Measurements from ENCODE around the gene DENND5A. TPM values are rescaled to one million over a fixed set of nuclear protein-coding genes. Genes with fewer than 3 reads are reported as not detected.

DENND5A gene
- total RNA-seq, 1 donor from 2014 or later = 76.0 TPM

DNA sequence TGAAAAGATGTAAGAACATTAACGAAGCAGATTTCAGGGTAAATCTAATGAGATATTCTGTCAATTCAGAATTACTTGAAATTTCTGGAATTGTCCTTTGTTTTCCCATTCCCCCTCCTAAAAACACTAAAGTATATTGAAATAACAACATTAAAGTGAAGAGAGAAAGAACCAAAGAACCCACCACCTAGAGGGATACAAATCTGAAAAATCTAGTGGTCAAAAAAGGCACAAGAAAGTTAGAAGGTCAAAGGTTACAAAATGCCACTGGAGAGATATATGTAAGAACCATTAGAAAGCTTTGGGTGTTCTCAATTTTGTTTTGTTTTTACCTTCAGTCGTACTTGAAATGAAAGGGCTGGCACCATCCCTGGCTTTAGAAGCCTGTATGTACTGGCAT, 57.9 kb downstream of the DENND5A start:
- Mint-ChIP-seq H3K27ac (no peak overlapping the region), H3K9me3 (no peaks in the 10 kb centered on the region), H3K4me3 (no peak overlapping the region), H3K4me1 (ENCODE audit: unreplicated experiment) (peaks cover 31% of the 10 kb centered on the region), H3K27me3 (no peaks in the 10 kb centered on the region), H3K36me3 (peaks cover 4% of the 10 kb centered on the region)
- DNase-seq (ENCODE audit: extremely low spot score, unreplicated experiment) = no peak
- TF ChIP-seq, protein P1, sequence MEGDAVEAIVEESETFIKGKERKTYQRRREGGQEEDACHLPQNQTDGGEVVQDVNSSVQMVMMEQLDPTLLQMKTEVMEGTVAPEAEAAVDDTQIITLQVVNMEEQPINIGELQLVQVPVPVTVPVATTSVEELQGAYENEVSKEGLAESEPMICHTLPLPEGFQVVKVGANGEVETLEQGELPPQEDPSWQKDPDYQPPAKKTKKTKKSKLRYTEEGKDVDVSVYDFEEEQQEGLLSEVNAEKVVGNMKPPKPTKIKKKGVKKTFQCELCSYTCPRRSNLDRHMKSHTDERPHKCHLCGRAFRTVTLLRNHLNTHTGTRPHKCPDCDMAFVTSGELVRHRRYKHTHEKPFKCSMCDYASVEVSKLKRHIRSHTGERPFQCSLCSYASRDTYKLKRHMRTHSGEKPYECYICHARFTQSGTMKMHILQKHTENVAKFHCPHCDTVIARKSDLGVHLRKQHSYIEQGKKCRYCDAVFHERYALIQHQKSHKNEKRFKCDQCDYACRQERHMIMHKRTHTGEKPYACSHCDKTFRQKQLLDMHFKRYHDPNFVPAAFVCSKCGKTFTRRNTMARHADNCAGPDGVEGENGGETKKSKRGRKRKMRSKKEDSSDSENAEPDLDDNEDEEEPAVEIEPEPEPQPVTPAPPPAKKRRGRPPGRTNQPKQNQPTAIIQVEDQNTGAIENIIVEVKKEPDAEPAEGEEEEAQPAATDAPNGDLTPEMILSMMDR (conservative IDR thresholded peaks at IDR 0.05) = no peak

GRCh38 chr11:9206496-9206895, 58.7 kb downstream of the DENND5A start:
- Mint-ChIP-seq H3K4me1 (ENCODE audit: unreplicated experiment) (peaks cover 26% of the 10 kb centered on the region), H3K36me3 (peaks cover 4% of the 10 kb centered on the region), H3K4me3 (no peak overlapping the region), H3K27me3 (no peaks in the 10 kb centered on the region), H3K9me3 (no peaks in the 10 kb centered on the region), H3K27ac (no peak overlapping the region)
- no peak for DNase-seq (ENCODE audit: extremely low spot score, unreplicated experiment)
- TF ChIP-seq, protein P1 (conservative IDR thresholded peaks at IDR 0.05) = no peak

GRCh38 chr11:9203691-9204311, 61.3 kb downstream of the DENND5A start:
- TF ChIP-seq, protein P1 (conservative IDR thresholded peaks at IDR 0.05) = peak; percentile 45
- H3K4me3 Mint-ChIP-seq = no peak overlapping the region
- DNase-seq (ENCODE audit: extremely low spot score, unreplicated experiment) = no peak
- H3K36me3 Mint-ChIP-seq = peaks cover 4% of the 10 kb centered on the region
- no peaks in the 10 kb centered on the region for H3K9me3 Mint-ChIP-seq
- no peaks in the 10 kb centered on the region for H3K27me3 Mint-ChIP-seq
- peaks cover 7% of the 10 kb centered on the region for H3K4me1 Mint-ChIP-seq (ENCODE audit: unreplicated experiment)
- no peak overlapping the region for H3K27ac Mint-ChIP-seq

DNA sequence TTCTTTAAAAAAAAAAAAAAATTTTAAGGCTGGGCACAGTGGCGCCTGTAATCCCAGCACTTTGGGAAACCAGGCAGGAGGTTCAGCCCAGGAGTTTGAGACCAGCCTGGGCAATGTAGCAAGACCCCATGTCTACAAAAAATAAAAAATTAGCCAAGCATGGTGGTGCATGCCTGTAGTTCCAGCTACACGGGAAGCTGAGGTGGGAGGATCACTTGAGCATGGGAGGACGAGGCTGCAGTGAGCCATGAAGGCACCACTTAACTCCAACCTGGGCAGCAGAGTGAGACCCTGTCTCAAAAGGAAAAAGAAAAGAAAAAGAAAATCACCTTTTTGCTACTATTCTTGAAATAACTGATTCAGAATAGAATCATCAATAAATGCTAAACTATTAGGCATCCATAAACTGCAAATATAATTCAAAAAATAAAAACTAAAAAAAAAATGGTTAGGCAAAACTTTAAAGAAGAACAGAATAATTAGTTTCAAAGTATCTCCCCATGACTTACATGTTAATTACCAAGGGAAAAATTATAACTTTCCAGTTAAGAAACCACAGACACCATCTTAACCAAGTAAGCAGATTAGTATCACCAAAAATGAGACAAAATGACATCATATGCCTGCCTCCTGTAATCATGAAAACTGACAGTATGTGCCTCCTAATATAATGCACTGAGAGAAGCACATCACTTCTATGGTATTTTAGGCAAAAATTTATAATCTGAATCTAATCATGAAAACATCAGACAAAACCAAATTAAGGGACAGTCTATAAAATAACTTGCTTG, 63.6 kb downstream of the DENND5A start:
- no peak for DNase-seq (ENCODE audit: extremely low spot score, unreplicated experiment)
- Mint-ChIP-seq H3K27ac (no peak overlapping the region), H3K4me1 (ENCODE audit: unreplicated experiment) (no peaks in the 10 kb centered on the region), H3K36me3 (peaks cover 4% of the 10 kb centered on the region), H3K9me3 (no peaks in the 10 kb centered on the region), H3K27me3 (no peaks in the 10 kb centered on the region), H3K4me3 (no peak overlapping the region)
- TF ChIP-seq, protein P1 (conservative IDR thresholded peaks at IDR 0.05) = no peak

DNA sequence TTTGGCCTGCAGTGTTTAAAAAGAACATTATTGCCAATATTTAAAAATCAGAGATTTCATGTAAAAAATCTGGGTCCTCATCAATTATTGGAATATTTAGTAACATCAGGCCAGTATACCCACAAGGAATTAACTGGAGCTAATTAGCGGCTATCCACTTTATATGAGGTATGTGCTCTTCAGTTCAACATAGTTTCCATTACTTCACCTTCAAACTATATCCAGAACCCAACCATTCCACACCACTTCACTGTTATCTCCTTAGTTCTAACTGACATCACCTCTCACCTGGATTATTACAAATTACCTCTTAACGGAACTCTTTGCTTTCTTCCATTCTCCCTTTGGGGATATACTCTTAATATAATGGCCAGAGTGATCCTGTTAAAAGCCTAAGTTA, 64.7 kb downstream of the DENND5A start:
- Mint-ChIP-seq H3K27ac (no peak overlapping the region), H3K27me3 (no peaks in the 10 kb centered on the region), H3K36me3 (peaks cover 4% of the 10 kb centered on the region), H3K4me1 (ENCODE audit: unreplicated experiment) (no peaks in the 10 kb centered on the region), H3K9me3 (no peaks in the 10 kb centered on the region), H3K4me3 (no peak overlapping the region)
- TF ChIP-seq, protein P1 (conservative IDR thresholded peaks at IDR 0.05) = no peak
- DNase-seq (ENCODE audit: extremely low spot score, unreplicated experiment) = no peak
